GM12865 (cell line): Measurements from ENCODE around the gene SLC43A3.

Source experiments
- DNase-seq: peaks from one replicate; pipeline ENCODE4 v3.0.0; 2010; ENCODE audit warnings: low read depth
- H3K4me3 ChIP-seq: 2 replicates; pipeline ENCODE4 v1.5.1; 2011; ENCODE audit warnings: mild to moderate bottlenecking, low read depth, low read length, control low read depth
- TF ChIP-seq, protein P1 (sequence below): IDR thresholded peaks from 2 replicates; pipeline ENCODE4 v1.5.1; 2011; ENCODE audit warnings: low read length, control low read depth, low read depth, inconsistent platforms; ENCODE audit not compliant: insufficient read depth; ENCODE audit errors: missing control alignments

The SLC43A3 gene

DNA sequence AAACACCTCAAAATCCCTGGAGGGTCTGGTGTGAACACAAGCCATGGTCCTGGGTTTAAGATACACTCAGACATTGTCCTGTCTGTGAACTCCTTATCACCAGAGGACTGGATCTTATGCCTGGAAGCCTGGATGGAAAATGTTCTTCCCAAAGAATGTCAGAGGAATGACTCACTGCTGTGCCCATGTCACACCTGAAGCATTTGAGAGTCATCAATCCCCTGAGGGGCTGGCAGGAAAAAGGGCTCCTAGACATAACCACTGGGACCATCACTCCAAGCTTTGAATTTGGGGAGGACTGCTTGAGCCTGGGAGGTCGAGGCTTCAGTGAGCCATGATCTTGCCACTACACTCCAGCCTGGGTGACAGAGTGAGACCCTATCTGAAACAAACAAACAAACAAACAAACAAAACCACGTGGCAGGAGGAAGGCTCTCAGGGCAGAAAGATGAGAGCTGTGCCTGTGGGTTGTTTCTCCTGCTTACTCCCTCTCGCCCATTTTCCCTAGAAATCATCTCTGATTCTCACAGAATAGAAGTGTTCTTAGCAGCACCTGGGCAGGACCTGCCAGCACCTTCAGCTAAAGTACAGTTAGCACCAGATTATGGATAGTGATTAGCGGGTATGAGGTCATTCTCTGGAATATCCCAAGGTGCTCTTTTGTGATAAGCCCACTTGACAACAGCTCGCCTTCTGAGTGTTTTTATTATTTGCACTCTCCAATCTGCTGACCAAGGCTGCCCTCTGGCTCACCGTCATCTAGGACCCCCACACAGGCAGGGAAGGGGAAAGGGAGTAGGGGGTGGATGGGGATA lies 24.5 kb downstream of the SLC43A3 start:
- no peak overlapping the region for H3K4me3 ChIP-seq
- TF ChIP-seq, protein P1, sequence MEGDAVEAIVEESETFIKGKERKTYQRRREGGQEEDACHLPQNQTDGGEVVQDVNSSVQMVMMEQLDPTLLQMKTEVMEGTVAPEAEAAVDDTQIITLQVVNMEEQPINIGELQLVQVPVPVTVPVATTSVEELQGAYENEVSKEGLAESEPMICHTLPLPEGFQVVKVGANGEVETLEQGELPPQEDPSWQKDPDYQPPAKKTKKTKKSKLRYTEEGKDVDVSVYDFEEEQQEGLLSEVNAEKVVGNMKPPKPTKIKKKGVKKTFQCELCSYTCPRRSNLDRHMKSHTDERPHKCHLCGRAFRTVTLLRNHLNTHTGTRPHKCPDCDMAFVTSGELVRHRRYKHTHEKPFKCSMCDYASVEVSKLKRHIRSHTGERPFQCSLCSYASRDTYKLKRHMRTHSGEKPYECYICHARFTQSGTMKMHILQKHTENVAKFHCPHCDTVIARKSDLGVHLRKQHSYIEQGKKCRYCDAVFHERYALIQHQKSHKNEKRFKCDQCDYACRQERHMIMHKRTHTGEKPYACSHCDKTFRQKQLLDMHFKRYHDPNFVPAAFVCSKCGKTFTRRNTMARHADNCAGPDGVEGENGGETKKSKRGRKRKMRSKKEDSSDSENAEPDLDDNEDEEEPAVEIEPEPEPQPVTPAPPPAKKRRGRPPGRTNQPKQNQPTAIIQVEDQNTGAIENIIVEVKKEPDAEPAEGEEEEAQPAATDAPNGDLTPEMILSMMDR, result no peak
- no peak for DNase-seq

DNA sequence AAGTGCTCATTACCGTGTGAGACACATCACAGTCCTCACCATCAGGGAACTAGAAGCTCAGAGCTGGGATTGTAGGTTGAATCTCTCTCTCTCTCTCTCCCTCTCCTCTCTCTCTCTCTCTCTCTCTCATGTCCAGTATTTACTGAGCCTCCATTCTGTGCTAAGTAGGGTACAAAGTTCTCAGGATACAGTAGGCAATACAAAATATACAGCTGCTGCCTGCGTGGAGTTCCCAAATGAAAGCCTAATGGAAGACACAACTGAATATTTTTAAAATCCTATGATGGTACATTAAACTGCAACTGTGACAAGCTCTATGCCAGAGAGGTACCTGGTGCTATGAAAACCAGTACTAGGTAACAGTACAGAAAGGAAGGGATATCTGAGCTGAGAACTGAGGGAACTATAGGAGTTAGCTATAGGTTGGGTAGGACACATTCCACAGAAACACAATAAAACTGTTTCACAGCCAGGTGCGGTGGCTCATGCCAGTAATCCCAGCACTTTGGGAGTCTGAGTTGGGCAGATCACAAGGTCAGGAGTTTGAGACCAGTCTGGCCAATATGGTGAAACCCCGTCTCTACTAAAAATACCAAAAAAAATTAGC lies 26.8 kb downstream of the SLC43A3 start:
- TF ChIP-seq, protein P1, result no peak
- H3K4me3 ChIP-seq, result no peak overlapping the region
- DNase-seq, result no peak

DNA sequence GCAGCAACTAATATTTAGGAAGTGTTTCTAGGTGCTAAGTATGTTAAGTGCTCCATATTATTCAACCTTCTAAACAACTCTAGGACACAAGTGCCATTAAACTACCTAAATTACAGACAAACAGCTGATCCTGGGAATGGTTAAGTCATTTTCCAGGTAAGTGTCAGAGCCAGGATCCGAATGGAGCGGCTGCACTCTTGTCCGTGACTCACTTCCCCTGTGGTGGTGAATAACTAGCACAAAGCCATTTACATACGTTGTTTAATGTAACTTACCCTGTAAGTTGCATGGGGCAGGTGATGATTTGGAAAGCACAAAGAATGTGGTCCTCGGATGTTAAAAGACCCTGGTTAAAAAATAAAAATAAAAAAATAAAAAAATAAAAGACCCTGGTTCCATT lies 27.7 kb downstream of the SLC43A3 start:
- DNase-seq, result no peak
- no peak overlapping the region for H3K4me3 ChIP-seq
- TF ChIP-seq, protein P1, result no peak

DNA sequence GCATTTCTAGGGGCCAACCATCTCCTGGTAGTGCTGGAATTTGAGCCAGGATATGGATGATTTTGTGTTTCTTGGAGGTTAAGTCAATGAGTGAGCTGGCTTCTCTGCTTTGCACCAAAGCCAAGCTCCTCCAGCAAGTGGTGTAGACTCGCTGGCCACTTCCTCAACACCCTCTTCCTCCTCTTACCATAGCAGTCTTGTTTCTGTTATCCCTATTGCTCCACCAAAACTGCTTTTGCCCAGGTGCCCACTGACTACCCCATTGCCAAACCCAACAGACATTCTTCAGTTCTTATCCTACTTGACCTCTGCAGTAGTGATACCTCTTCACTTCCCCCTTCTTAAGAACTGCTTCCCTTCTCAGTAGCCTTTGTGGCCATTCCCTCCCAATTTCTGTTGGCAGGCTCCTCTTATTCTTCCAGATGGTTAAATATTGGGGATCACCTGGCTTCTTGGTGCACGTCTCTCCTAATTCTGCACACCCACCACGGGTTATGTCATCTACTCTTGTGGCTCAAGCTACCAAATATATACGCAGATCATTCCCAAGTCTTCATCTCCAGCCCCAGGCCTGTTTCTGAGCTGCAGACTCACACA lies 29.4 kb downstream of the SLC43A3 start:
- TF ChIP-seq, protein P1, result no peak
- no peak overlapping the region for H3K4me3 ChIP-seq
- no peak for DNase-seq

DNA sequence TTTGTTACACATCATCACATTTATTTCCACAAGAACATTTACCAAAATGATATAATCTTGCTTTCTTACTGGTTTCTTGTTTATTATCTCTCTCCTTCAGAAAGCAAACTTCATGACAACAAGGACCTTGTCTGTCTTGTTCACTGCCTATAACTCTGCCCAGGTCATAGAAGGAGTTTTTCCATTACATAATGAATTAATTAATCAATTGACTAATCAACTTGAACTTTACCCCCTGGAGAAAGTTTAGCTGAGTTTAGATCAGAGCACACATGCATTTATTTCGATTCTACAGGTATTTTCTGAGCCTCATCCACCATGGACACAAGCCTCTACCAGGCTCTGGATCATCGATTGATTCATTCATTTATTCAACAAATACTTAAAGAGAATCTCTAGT lies 30.2 kb downstream of the SLC43A3 start:
- no peak overlapping the region for H3K4me3 ChIP-seq
- TF ChIP-seq, protein P1, result no peak
- DNase-seq, result no peak

DNA sequence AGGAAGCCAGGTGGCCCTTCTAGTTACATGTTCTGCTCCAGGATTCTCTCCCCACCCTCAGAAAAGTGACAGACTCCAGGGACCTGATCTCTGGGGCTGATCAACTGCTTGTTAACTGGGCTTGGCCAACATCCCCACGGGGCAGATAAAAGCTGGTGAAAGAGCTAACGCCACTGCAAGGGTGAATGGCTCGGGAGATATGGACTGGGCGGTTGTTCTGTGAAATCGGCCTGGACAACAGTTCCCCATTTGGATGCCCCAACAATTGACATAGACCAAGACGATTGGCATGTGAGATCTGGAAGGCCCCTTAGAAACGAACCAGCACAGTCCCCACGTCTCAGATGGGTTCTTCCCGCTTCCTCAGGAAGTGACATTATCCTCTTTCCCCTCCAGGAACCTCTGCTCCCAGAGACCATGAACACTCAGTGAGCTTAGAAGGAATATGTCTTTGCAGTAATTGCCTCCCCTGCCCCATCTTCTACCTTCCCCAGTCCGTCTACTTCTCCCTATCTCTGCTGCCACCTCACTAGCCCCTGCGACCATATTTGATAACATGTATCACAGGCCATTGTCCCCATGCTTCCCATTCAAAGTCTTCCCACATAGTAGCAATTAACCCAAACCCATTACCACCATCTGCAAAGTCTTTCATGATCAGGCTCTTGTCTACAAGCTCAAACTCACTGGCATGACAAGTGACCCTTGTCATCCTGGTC lies 30.9 kb downstream of the SLC43A3 start:
- no peak for DNase-seq
- TF ChIP-seq, protein P1, result no peak

More for the DNA sequence above, 30.9 kb downstream of the SLC43A3 start:
- no peak overlapping the region for H3K4me3 ChIP-seq
